Activated naive CD4-positive, alpha-beta T cell treated with anti-CD3 and anti-CD28 coated beads, Interleukin-2, amount 10 ng/mL, durations not matched to agents 7 days and 5 days (primary cell): ENCODE data around the gene SHROOM3.
"Not testable (repeated sequence)": the region's sequence is repeated elsewhere in the genome, so short reads cannot be mapped to it uniquely, and the experiment has no call there.

Source experiments
- CTCF ChIA-PET: fragments of 350-600 bp; sonication (Branson Sonifier 250); formaldehyde crosslinking; loops from one replicate; lab custom pipeline; 2021; ENCODE audit warnings: antibody characterized with exemption; lab: Charles Lee
- DNase-seq: peaks from one replicate; pipeline ENCODE4 v3.0.0-alpha.2; 2020
- H3K27ac Mint-ChIP-seq: one replicate; pipeline ENCODE4 v1.8.0; 2021; ENCODE audit warnings: mild to moderate bottlenecking, moderate library complexity, mixed read lengths
- H3K27me3 Mint-ChIP-seq: one replicate; pipeline ENCODE4 v1.8.0; 2021; ENCODE audit warnings: mild to moderate bottlenecking, mixed read lengths
- H3K36me3 Mint-ChIP-seq: one replicate; pipeline ENCODE4 v1.8.0; 2021; ENCODE audit warnings: mixed read lengths
- H3K4me1 Mint-ChIP-seq: one replicate; pipeline ENCODE4 v1.8.0; 2021; ENCODE audit warnings: mixed read lengths
- H3K4me3 Mint-ChIP-seq: one replicate; pipeline ENCODE4 v1.8.0; 2021; ENCODE audit warnings: mild to moderate bottlenecking, moderate library complexity, mixed read lengths
- H3K9me3 Mint-ChIP-seq: one replicate; pipeline ENCODE4 v1.8.0; 2021; ENCODE audit warnings: mixed read lengths

The SHROOM3 gene

DNA sequence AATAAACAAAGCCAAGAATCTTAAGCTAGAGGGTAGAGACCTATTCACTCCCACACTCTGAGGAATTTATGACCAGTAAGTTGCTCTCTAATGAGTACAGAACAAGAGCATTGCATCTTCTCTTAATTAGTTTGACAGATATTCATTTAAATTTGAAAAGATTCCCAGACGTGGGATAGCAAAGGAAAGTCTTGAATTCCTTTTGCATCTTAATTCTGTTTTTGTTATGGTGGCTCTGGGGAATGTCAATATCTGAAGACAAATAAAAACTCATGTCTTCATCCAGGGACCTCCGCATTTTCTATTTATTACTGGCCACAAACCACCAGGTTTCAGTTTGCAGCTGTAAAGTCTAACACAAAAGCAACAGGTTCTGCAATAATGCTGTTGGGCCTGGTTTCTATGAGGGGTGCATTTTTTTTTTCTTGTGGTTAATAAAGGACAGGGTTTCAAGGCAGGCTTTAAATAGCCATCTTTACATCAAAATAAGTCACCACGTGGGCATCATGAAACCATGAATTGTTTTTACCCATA lies 172.3 kb downstream of the SHROOM3 start:
- H3K27me3 Mint-ChIP-seq, result peaks cover 5% of the 10 kb centered on the region
- no peak for DNase-seq
- H3K36me3 Mint-ChIP-seq, result no peaks in the 10 kb centered on the region
- H3K9me3 Mint-ChIP-seq, result no peaks in the 10 kb centered on the region
- no peak overlapping the region for H3K27ac Mint-ChIP-seq
- H3K4me1 Mint-ChIP-seq, result no peaks in the 10 kb centered on the region
- H3K4me3 Mint-ChIP-seq, result no peak overlapping the region
- CTCF ChIA-PET, result no interaction called here

DNA sequence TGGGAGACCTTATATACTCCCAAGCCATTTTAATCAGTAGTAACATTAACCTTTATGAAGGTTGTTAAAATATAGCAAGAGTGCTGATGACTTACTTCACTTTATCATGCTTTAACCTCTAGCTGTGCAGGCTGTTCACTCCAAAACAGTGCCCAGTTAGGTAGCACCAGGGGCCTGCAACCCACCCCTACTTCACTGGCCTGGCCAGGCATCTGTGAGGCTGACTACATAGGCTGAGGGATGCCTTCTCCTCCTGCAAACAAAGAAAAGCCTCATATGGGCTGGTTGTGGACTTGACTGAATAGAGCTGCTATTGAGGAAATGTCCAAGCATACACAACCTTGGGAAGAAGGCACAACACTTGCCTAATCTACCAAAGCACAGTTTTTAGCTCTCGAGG lies 172.8 kb downstream of the SHROOM3 start:
- CTCF ChIA-PET, result no interaction called here
- H3K27me3 Mint-ChIP-seq, result peaks cover 5% of the 10 kb centered on the region
- no peaks in the 10 kb centered on the region for H3K4me1 Mint-ChIP-seq
- no peak for DNase-seq
- H3K36me3 Mint-ChIP-seq, result no peaks in the 10 kb centered on the region
- no peaks in the 10 kb centered on the region for H3K9me3 Mint-ChIP-seq
- no peak overlapping the region for H3K4me3 Mint-ChIP-seq
- H3K27ac Mint-ChIP-seq, result no peak overlapping the region

DNA sequence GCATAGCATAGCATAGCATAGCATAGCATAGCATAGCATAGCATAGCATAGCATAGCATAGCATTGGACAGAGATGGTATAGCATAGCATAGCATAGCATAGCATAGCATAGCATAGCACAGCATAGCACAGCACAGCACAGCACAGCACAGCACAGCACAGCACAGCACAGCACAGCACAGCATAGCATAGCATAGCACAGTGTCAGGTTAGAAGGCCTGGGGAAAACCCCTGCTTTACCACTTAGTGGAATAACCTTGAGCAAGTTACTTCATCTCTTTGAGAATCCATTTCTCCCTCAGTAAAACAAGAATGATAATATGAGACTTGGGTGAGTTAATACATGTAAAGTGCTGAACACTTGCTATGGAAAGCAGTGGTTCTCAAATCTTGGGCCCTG lies 173.5 kb downstream of the SHROOM3 start:
- CTCF ChIA-PET, H3K36me3 Mint-ChIP-seq, H3K4me1 Mint-ChIP-seq, DNase-seq, H3K27me3 Mint-ChIP-seq, H3K27ac Mint-ChIP-seq, H3K9me3 Mint-ChIP-seq, H3K4me3 Mint-ChIP-seq: not testable (repeated sequence)

DNA sequence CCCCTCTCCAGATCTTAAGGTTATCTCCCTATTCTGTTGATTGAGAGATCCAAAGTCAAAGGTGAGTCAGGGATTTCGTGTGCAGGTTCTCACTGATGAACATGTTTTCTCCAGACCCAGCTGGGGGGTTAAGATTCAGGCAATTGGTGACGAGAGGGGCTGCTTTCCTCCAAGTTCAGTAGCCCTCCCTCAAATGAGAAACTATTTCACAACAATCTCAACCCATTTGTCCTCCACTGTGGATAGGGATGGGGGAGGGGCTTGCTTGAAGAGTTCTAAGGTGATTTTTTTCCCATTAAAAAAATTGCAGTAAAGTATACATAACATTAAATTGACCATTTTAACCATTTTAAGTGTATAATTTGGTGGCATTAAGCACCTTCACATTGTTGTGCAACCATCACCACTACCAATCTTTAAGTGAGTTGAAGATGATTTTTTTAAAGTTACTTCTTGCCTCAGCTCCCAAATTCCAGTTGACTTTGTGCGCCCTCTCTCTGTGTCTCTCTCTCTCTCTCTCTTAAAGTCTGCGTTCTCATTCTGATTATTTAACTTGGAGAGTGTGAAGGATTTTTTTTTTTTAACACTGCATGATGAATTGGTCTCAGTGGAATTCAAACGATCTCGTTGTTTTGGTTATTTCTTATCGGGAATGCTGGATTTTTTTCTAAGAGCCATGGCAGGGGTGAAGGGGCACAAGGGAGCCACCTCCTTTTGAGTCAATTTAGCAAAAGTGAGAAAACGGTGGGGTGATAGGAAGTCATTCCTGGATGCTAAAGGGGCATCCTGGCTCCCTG lies 175.9 kb downstream of the SHROOM3 start:
- no peak overlapping the region for H3K27ac Mint-ChIP-seq
- peaks cover 5% of the 10 kb centered on the region for H3K27me3 Mint-ChIP-seq
- CTCF ChIA-PET, result no interaction called here
- H3K4me3 Mint-ChIP-seq, result no peak overlapping the region
- no peaks in the 10 kb centered on the region for H3K36me3 Mint-ChIP-seq
- H3K4me1 Mint-ChIP-seq, result no peaks in the 10 kb centered on the region
- no peak for DNase-seq
- no peaks in the 10 kb centered on the region for H3K9me3 Mint-ChIP-seq

DNA sequence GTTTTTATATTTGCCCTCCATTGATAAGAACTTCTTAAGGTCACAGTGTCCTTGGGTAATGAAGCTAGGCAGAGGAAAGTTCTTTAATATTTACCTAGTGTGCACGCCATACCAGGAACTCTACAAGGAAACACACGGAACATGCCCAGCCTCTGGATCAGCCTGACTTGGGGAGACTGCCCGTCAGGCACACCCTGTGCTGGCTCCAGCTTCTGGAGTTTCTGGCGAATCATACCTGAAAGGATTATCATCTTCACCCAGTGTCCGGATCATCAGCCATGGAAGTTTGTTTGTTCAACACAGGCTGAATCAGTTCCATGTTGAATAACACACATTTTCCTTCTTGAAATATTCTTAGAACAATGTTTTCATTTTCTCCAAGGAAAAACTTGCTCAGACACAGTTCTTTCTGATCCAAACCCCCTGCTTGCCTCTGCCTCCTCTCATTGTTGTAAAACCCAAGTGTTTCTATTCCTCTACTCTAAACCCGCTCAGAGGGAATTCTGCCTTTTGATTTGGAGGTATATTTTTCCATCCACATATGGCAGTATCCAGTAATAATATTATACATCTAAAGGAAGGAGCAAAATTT lies 176.7 kb downstream of the SHROOM3 start:
- H3K36me3 Mint-ChIP-seq, result no peaks in the 10 kb centered on the region
- DNase-seq, result no peak
- no peak overlapping the region for H3K4me3 Mint-ChIP-seq
- H3K4me1 Mint-ChIP-seq, result no peaks in the 10 kb centered on the region
- H3K9me3 Mint-ChIP-seq, result no peaks in the 10 kb centered on the region
- no peak overlapping the region for H3K27ac Mint-ChIP-seq
- peaks cover 9% of the 10 kb centered on the region for H3K27me3 Mint-ChIP-seq
- CTCF ChIA-PET, result no interaction called here

DNA sequence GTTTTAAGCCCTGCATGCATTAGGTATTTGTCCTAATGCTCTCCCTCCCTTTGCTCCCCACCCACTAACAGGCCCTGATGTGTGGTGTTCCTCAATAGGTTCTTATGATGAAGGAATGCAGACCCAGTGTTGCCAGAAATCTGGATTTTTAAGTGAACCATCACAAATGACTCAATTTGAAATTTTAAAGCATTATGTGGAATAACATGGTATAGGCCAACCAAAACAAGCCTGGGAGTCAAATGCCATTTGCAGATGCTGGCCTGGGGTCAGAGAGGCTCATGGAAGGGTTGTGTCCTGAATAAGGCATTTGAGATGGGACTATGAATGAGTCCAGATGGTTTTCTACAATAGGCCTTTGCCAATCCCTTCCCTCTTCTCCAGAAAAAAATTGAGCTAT lies 179.6 kb downstream of the SHROOM3 start:
- Mint-ChIP-seq H3K27ac (no peak overlapping the region), H3K4me1 (no peaks in the 10 kb centered on the region), H3K27me3 (peaks cover 12% of the 10 kb centered on the region), H3K36me3 (no peaks in the 10 kb centered on the region), H3K4me3 (no peak overlapping the region), H3K9me3 (no peaks in the 10 kb centered on the region)
- no peak for DNase-seq
- CTCF ChIA-PET, result no interaction called here

DNA sequence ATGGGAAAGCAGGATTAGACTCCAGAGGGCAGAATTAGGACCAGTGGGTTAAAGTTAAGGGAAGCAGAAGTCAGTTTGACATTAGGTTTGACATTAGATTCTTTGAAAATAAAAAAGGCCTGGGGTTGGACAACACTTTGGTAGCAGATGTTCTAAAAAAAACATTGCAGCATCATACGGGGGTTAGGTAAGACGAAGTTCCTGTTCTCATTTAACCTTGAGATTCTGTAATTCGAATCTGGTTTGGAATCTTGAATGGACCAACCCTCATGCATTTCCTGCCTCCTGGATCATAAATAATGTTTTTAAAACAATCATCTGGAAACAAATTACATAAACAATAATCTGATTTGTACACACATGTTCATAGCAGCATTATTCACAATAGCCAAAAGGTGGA lies 181.0 kb downstream of the SHROOM3 start:
- Mint-ChIP-seq H3K36me3 (no peaks in the 10 kb centered on the region), H3K4me1 (no peaks in the 10 kb centered on the region), H3K4me3 (no peak overlapping the region), H3K27me3 (peaks cover 11% of the 10 kb centered on the region), H3K9me3 (no peaks in the 10 kb centered on the region), H3K27ac (no peak overlapping the region)
- CTCF ChIA-PET, result no interaction called here
- no peak for DNase-seq

DNA sequence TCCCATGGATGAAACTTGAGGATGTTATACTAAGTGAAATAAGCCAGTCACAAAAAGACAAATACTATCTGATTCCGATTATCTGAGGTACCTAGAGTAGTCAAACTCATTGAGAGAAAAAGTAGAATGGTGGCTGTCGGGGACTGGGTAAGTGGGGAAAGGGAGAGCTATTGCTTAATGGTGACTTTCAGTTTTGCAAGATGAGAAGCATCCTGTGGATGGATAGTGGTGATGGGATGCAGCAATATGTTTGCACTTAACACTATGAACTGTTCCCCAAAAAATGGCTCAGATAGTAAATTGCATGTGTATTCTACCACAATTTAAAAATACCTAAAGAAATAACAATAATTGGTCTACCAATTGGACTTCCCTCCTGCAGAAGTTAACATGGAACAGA lies 181.5 kb downstream of the SHROOM3 start:
- Mint-ChIP-seq H3K27ac (no peak overlapping the region), H3K36me3 (no peaks in the 10 kb centered on the region), H3K27me3 (peaks cover 7% of the 10 kb centered on the region), H3K4me1 (no peaks in the 10 kb centered on the region), H3K4me3 (no peak overlapping the region), H3K9me3 (no peaks in the 10 kb centered on the region)
- no peak for DNase-seq
- CTCF ChIA-PET, result no interaction called here

DNA sequence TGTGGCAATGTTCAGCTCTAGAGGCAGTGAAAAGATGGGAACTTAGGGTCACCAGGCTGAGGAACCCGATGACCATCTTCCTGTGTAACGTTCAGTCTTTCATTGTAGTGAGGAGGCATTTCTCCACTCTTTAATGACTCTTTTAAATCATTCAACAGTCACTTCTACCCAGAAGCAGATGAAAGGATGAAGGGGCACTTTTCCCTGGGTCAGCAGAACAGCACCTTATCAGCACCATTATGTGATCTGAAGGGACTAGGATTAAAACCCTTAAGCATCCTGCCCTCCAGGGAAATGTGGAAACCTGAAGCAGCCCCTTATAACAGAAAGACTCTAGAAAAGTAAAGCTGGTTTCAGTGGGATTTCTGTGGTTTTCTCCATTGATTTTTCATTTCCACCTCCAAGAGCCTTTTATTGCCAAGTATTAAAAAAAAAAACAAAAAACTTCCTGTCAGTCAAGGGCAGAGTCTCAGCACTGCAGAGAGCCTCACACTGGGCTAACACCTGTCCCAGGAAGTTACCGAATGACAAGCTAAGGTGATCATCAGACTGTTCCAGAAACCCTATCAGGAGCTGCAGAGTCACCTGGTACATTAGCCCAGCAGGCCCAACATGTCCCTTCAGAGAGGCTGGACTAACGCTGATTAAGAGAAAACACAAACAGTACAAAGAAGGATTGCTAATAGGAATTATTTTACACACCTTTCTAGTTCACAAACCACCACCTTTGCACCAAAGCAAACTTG lies 185.9 kb downstream of the SHROOM3 start:
- Mint-ChIP-seq H3K9me3 (no peaks in the 10 kb centered on the region), H3K27me3 (peaks cover 7% of the 10 kb centered on the region), H3K27ac (no peak overlapping the region), H3K4me1 (no peaks in the 10 kb centered on the region), H3K4me3 (no peak overlapping the region), H3K36me3 (no peaks in the 10 kb centered on the region)
- CTCF ChIA-PET, result no interaction called here
- no peak for DNase-seq

DNA sequence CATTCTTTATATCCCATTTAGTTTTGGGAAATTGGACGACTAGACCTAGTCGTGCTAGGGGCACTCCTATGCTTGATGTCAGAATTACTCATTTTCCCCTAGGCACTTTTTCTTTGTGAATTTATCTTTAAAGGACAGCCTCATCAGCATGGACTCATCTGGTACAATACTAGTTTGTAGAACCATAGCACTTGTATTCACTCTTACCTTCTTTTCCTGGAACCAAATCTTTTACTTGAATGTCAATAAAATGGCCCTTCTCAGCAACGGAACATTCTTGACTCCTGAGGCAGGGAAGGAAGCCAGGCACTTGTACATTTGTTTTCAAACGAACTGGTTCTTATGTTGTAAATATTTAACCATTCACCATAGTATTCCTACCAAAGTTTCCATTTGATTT lies 187.1 kb downstream of the SHROOM3 start:
- H3K4me1 Mint-ChIP-seq, result no peaks in the 10 kb centered on the region
- no peak for DNase-seq
- no peaks in the 10 kb centered on the region for H3K9me3 Mint-ChIP-seq
- peaks cover 3% of the 10 kb centered on the region for H3K27me3 Mint-ChIP-seq
- H3K27ac Mint-ChIP-seq, result no peak overlapping the region
- no peak overlapping the region for H3K4me3 Mint-ChIP-seq
- CTCF ChIA-PET, result no interaction called here
- no peaks in the 10 kb centered on the region for H3K36me3 Mint-ChIP-seq

DNA sequence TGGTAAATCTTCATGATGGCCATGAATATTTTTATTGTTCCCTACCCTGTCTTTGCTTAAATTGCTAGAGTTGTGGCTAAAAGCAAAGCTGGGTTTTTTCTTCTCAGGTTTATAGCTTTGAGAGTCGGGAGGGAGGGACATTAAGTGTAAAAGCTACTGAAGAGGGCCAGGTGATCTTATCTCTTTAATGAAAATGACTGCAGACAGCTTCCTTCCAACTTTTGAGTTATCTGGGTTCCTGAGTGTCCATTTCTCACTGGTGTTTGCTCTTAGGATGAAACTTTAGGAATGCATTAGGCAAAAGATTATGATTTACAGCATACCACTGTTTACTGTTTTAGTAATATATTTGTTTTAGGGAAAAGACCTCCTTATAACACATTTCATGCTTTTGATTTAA lies 187.7 kb downstream of the SHROOM3 start:
- peaks cover 3% of the 10 kb centered on the region for H3K27me3 Mint-ChIP-seq
- DNase-seq, result no peak
- H3K4me3 Mint-ChIP-seq, result no peak overlapping the region
- H3K9me3 Mint-ChIP-seq, result no peaks in the 10 kb centered on the region
- H3K36me3 Mint-ChIP-seq, result no peaks in the 10 kb centered on the region
- no peaks in the 10 kb centered on the region for H3K4me1 Mint-ChIP-seq
- no peak overlapping the region for H3K27ac Mint-ChIP-seq
- CTCF ChIA-PET, result no interaction called here

DNA sequence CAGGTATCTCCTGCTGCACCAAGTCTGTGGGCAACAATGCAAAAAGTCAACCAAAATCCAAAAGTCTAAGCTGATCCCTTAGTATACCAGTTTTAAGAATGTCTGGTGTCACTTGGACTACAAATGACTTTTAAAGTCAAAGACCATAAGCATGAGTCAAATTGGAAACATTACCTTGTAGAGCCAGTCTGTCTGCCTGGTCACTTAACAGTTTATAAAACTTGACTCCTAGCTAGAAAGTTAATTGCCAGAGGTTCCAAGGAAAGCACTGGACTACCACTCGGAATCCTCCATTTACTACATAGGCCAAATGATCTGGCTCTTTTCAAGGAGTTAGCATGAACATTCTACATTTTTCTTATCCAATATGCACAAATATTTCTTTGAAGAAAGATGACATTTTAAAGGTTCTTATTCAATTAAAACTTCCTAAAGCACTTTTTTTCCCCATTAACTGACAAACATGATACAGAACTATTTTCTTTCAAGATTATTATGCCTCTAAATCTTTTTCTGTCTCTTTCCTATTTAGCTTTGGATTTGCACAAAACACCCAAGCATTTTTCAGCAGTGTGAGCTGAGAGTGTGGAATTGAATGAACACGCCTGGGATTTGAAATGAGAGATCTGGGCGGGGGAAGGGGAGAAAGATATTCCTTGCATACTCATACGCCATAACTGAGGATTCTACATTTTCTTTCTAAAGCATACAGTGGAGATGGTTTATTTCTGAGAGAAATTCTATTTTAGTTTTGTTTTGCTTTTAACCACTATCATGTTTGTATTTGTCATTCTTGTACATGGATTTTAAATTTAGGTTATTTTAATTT lies 188.4 kb downstream of the SHROOM3 start:
- Mint-ChIP-seq H3K9me3 (no peaks in the 10 kb centered on the region), H3K4me3 (no peak overlapping the region), H3K36me3 (no peaks in the 10 kb centered on the region), H3K27ac (no peak overlapping the region), H3K27me3 (no peaks in the 10 kb centered on the region), H3K4me1 (no peaks in the 10 kb centered on the region)
- no peak for DNase-seq
- CTCF ChIA-PET, result no interaction called here

DNA sequence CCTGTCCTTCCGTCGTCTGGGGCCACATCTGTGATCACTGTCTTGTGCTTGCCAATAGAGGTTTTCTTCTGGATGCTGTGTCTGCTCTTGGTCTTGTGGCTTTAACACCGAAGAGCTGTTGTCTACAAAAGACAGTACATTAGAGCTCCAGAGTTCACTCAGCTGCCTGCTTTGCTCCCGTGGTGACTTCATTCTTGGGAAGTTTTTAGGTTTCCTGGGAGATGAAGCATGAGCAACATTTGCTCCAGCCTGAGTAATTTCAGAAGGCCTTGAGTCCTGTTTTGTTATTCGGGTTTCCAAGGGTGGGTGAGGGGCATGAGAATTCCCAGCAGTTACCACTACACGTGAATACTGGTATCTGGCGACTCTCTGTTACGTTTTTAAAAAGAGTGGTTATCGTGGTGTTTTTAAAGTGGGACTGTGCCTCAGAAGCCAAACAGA lies 189.2 kb downstream of the SHROOM3 start:
- DNase-seq, result no peak
- CTCF ChIA-PET, result no interaction called here
- Mint-ChIP-seq H3K9me3 (no peaks in the 10 kb centered on the region), H3K36me3 (no peaks in the 10 kb centered on the region), H3K4me3 (no peak overlapping the region), H3K27ac (no peak overlapping the region), H3K4me1 (no peaks in the 10 kb centered on the region), H3K27me3 (peaks cover 3% of the 10 kb centered on the region)
